ENCODE results near the gene RELT.

DNA sequence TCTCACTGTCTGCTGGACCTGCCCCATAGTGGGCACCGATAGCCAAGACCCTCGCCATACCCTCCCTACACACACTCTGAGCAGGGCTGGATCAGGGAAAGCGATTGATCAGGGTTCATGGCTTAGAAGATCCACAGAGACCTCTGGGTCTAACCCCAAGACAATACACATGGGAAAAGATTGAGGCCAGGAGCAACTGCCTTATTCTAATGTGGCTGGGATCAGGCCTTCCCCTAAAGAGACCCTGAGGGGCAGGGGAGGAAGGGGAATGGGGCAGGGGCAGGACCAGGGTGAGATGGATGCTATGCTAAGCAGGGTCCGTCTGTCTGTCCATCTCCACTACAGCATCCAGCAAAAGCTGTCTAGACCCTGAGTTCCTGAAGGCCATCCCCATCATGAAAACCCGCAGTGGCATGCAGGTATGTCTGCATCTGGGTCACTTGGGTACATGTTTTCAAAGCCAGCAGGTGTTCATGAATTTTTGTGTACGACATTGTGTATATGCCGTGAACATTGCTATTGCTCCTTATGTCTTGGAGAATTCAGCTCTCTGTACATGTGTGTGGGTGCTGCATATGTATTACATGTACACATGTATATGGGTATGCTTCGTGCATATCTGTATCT lies 15.3 kb upstream of the RELT start:
- TF ChIP-seq POLR2AphosphoS5 (IDR thresholded peaks at IDR 0.05): no peak
- TF ChIP-seq POLR2A (IDR thresholded peaks at IDR 0.05): no peak
- TF ChIP-seq, protein P1, sequence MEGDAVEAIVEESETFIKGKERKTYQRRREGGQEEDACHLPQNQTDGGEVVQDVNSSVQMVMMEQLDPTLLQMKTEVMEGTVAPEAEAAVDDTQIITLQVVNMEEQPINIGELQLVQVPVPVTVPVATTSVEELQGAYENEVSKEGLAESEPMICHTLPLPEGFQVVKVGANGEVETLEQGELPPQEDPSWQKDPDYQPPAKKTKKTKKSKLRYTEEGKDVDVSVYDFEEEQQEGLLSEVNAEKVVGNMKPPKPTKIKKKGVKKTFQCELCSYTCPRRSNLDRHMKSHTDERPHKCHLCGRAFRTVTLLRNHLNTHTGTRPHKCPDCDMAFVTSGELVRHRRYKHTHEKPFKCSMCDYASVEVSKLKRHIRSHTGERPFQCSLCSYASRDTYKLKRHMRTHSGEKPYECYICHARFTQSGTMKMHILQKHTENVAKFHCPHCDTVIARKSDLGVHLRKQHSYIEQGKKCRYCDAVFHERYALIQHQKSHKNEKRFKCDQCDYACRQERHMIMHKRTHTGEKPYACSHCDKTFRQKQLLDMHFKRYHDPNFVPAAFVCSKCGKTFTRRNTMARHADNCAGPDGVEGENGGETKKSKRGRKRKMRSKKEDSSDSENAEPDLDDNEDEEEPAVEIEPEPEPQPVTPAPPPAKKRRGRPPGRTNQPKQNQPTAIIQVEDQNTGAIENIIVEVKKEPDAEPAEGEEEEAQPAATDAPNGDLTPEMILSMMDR (IDR thresholded peaks at IDR 0.05): no peak
